IPS-18a (cell line): ENCODE data around the gene TEX51.

Source experiments
- H3K27ac ChIP-seq: one replicate; pipeline ENCODE4 v1.5.1; 2013; ENCODE audit warnings: low read length
- H3K27me3 ChIP-seq: one replicate; pipeline ENCODE4 v1.6.1; 2013; ENCODE audit warnings: mild to moderate bottlenecking, low read length; ENCODE audit not compliant: control insufficient read depth, insufficient read depth
- H3K36me3 ChIP-seq: one replicate; pipeline ENCODE4 v1.6.1; 2013; ENCODE audit warnings: low read depth, low read length; ENCODE audit not compliant: control insufficient read depth
- H3K4me1 ChIP-seq: one replicate; pipeline ENCODE4 v1.6.1; 2013; ENCODE audit warnings: low read depth, low read length; ENCODE audit not compliant: control insufficient read depth
- H3K4me3 ChIP-seq: one replicate; pipeline ENCODE4 v1.5.1; 2013; ENCODE audit warnings: low read length
- H3K9ac ChIP-seq: one replicate; pipeline ENCODE4 v1.6.1; 2013; ENCODE audit warnings: mild to moderate bottlenecking, low read length, moderate library complexity
- H3K9me3 ChIP-seq: one replicate; pipeline ENCODE4 v1.6.1; 2013; ENCODE audit warnings: low read depth, low read length; ENCODE audit not compliant: control insufficient read depth

Gene TEX51

GRCh38 chr2:126879348-126880298 lies 19.1 kb upstream of the TEX51 start:
- no peaks in the 10 kb centered on the region for H3K36me3 ChIP-seq
- no peaks in the 10 kb centered on the region for H3K27me3 ChIP-seq

DNA sequence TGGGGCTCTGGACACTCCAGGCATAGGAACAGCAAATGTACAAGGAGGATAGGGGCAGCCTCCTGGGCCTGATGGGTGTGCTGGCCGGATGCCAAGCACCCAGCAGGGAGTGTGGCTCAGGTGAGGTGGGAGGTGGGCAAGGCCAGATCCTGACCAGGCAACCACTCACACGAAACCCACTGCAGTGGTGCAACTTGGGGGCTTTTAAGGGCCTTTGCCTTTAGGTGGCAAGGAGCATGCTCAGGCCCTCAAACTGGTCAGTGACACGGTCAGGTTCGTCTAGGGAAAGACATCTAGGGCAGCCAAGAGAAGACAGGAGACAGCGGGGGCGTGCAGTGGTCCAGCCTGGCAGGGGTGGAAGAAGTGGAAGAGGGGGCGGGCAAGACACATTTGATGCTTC lies 18.4 kb upstream of the TEX51 start:
- Histone ChIP-seq H3K27ac (no peak overlapping the region), H3K9me3 (no peaks in the 10 kb centered on the region), H3K9ac (no peak overlapping the region), H3K27me3 (no peaks in the 10 kb centered on the region), H3K4me3 (no peak overlapping the region), H3K4me1 (peaks cover 5% of the 10 kb centered on the region), H3K36me3 (no peaks in the 10 kb centered on the region)

More at GRCh38 chr2:126879348-126880298, 19.1 kb upstream of the TEX51 start:
- Histone ChIP-seq H3K9ac (no peak overlapping the region), H3K4me1 (peaks cover 5% of the 10 kb centered on the region), H3K4me3 (no peak overlapping the region), H3K9me3 (peaks cover 3% of the 10 kb centered on the region), H3K27ac (no peak overlapping the region)

DNA sequence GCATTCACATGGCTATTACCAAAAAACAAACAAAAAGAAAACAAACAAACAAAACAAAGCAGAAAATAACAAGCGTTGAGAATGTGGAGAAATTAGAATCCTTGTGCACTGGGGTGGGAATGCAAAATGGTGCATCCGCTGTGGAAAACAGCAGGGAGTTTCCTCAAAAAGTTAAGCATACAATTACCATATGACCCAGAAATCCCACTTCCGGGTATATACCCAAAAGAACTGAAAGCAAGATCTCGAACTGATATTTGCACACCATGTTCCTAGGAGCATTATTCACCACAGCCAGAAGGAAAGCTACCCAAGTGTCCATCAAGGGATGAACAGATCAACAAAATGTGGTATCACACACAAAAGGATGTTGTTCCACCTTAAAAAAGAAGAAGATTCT lies 17.9 kb upstream of the TEX51 start:
- no peaks in the 10 kb centered on the region for H3K27me3 ChIP-seq
- H3K36me3 ChIP-seq, result no peaks in the 10 kb centered on the region
- H3K9ac ChIP-seq, result no peak overlapping the region
- H3K4me1 ChIP-seq, result peaks cover 5% of the 10 kb centered on the region
- H3K27ac ChIP-seq, result no peak overlapping the region
- no peaks in the 10 kb centered on the region for H3K9me3 ChIP-seq
- no peak overlapping the region for H3K4me3 ChIP-seq

GRCh38 chr2:126881591-126881990 lies 17.1 kb upstream of the TEX51 start:
- no peaks in the 10 kb centered on the region for H3K27me3 ChIP-seq
- no peaks in the 10 kb centered on the region for H3K9me3 ChIP-seq
- H3K4me1 ChIP-seq, result peaks cover 5% of the 10 kb centered on the region
- no peak overlapping the region for H3K9ac ChIP-seq
- H3K36me3 ChIP-seq, result no peaks in the 10 kb centered on the region
- H3K27ac ChIP-seq, result no peak overlapping the region
- no peak overlapping the region for H3K4me3 ChIP-seq

- Histone ChIP-seq H3K9ac (no peak overlapping the region), H3K27me3 (peaks cover 6% of the 10 kb centered on the region), H3K9me3 (no peaks in the 10 kb centered on the region), H3K4me3 (no peak overlapping the region), H3K36me3 (no peaks in the 10 kb centered on the region), H3K4me1 (no peaks in the 10 kb centered on the region), H3K27ac (no peak overlapping the region)
Observed at GRCh38 chr2:126882181-126882580, 16.5 kb upstream of the TEX51 start.

GRCh38 chr2:126882736-126883665 lies 15.7 kb upstream of the TEX51 start:
- no peaks in the 10 kb centered on the region for H3K36me3 ChIP-seq
- H3K27ac ChIP-seq, result no peak overlapping the region
- no peak overlapping the region for H3K4me3 ChIP-seq
- H3K9ac ChIP-seq, result no peak overlapping the region
- H3K9me3 ChIP-seq, result no peaks in the 10 kb centered on the region
- no peaks in the 10 kb centered on the region for H3K4me1 ChIP-seq
- H3K27me3 ChIP-seq, result peaks cover 6% of the 10 kb centered on the region

GRCh38 chr2:126883666-126884040 lies 15.0 kb upstream of the TEX51 start:
- H3K4me1 ChIP-seq, result no peaks in the 10 kb centered on the region
- H3K36me3 ChIP-seq, result no peaks in the 10 kb centered on the region
- no peak overlapping the region for H3K9ac ChIP-seq
- H3K9me3 ChIP-seq, result no peaks in the 10 kb centered on the region
- no peak overlapping the region for H3K4me3 ChIP-seq
- H3K27me3 ChIP-seq, result peaks cover 6% of the 10 kb centered on the region
- H3K27ac ChIP-seq, result no peak overlapping the region

- peaks cover 6% of the 10 kb centered on the region for H3K27me3 ChIP-seq
Observed at GRCh38 chr2:126884861-126885750, 13.6 kb upstream of the TEX51 start.

GRCh38 chr2:126885751-126886210 lies 12.9 kb upstream of the TEX51 start:
- Histone ChIP-seq H3K9me3 (no peaks in the 10 kb centered on the region), H3K27ac (no peak overlapping the region), H3K4me3 (peak overlapping the region; percentile 50), H3K27me3 (peaks cover 6% of the 10 kb centered on the region), H3K9ac (no peak overlapping the region), H3K4me1 (no peaks in the 10 kb centered on the region), H3K36me3 (no peaks in the 10 kb centered on the region)

More at GRCh38 chr2:126884861-126885750, 13.6 kb upstream of the TEX51 start:
- Histone ChIP-seq H3K9ac (no peak overlapping the region), H3K27ac (no peak overlapping the region), H3K4me1 (no peaks in the 10 kb centered on the region), H3K4me3 (no peak overlapping the region), H3K9me3 (no peaks in the 10 kb centered on the region), H3K36me3 (no peaks in the 10 kb centered on the region)

- H3K9ac ChIP-seq, result no peak overlapping the region
- no peaks in the 10 kb centered on the region for H3K36me3 ChIP-seq
- peaks cover 6% of the 10 kb centered on the region for H3K27me3 ChIP-seq
- no peaks in the 10 kb centered on the region for H3K4me1 ChIP-seq
- no peaks in the 10 kb centered on the region for H3K9me3 ChIP-seq
- H3K4me3 ChIP-seq, result peak overlapping the region; percentile 50
- H3K27ac ChIP-seq, result no peak overlapping the region
Observed at GRCh38 chr2:126886211-126886915, 12.3 kb upstream of the TEX51 start.
